ENCODE data around the gene LMLN.
"Not testable (repeated sequence)": the region's sequence is repeated elsewhere in the genome, so short reads cannot be mapped to it uniquely, and the experiment has no call there.

Gene LMLN

GRCh38 chr3:198080521-198081384 lies 120.7 kb downstream of the LMLN start:
- no peak for FAIRE-seq

GRCh38 chr3:198081421-198081844 lies 121.4 kb downstream of the LMLN start:
- FAIRE-seq = no peak

- FAIRE-seq = not testable (repeated sequence)
These were observed 122.2 kb downstream of the LMLN start for GRCh38 chr3:198082226-198082625.

- FAIRE-seq = no peak
These were observed 128.5 kb downstream of the LMLN start for GRCh38 chr3:198088421-198088955.

GRCh38 chr3:198090795-198091332 lies 130.8 kb downstream of the LMLN start:
- FAIRE-seq = no peak

- FAIRE-seq = no peak
These were observed 132.3 kb downstream of the LMLN start for GRCh38 chr3:198092276-198092675.

GRCh38 chr3:198093112-198093679 lies 133.2 kb downstream of the LMLN start:
- no peak for FAIRE-seq
